Activated CD8-positive, alpha-beta memory T cell treated with anti-CD3 and anti-CD28 coated beads, Interleukin-2, amount 10 ng/mL, durations not matched to agents 7 days and 5 days (primary cell): ENCODE data around the gene GRHPR. TPM values are rescaled to one million over a fixed set of nuclear protein-coding genes. Genes with fewer than 3 reads are reported as not detected.
A peak's percentile ranks its signal among the peaks of the same experiment; 100 is the strongest.

Experiments used
- ATAC-seq: fragments of 150-1000 bp; cut with Tn5 transposase; one replicate; pipeline ENCODE4 v1.10.0; 2021; ENCODE audit warnings: moderate library complexity
- CTCF ChIA-PET: fragments of 350-600 bp; sonication (Branson Sonifier 250); formaldehyde crosslinking; loops from one replicate; lab custom pipeline; 2021; ENCODE audit warnings: antibody characterized with exemption; lab: Charles Lee
- DNase-seq: peaks from one replicate; pipeline ENCODE4 v3.0.0-alpha.2; 2020
- H3K27ac Mint-ChIP-seq: one replicate; pipeline ENCODE4 v1.8.0; 2021; ENCODE audit warnings: mild to moderate bottlenecking, mixed read lengths
- H3K27me3 Mint-ChIP-seq: one replicate; pipeline ENCODE4 v1.8.0; 2021; ENCODE audit warnings: mixed read lengths
- H3K36me3 Mint-ChIP-seq: one replicate; pipeline ENCODE4 v1.8.0; 2021; ENCODE audit warnings: mild to moderate bottlenecking, mixed read lengths
- H3K4me1 Mint-ChIP-seq: one replicate; pipeline ENCODE4 v1.8.0; 2021; ENCODE audit warnings: mixed read lengths
- H3K4me3 Mint-ChIP-seq: one replicate; pipeline ENCODE4 v1.8.0; 2021; ENCODE audit warnings: mild to moderate bottlenecking, moderate library complexity, mixed read lengths
- H3K9me3 Mint-ChIP-seq: one replicate; pipeline ENCODE4 v1.8.0; 2022; ENCODE audit warnings: low read depth, mixed read lengths
- total RNA-seq, 2 experiments: library from RNA; stranded (reverse); gene quantifications; one replicate each; pipeline ENCODE4 v1.2.3, GENCODE V29; 2021

GRHPR gene
- total RNA-seq, 2 experiments from 2014 or later: 59.3 to 65.6 TPM

DNA sequence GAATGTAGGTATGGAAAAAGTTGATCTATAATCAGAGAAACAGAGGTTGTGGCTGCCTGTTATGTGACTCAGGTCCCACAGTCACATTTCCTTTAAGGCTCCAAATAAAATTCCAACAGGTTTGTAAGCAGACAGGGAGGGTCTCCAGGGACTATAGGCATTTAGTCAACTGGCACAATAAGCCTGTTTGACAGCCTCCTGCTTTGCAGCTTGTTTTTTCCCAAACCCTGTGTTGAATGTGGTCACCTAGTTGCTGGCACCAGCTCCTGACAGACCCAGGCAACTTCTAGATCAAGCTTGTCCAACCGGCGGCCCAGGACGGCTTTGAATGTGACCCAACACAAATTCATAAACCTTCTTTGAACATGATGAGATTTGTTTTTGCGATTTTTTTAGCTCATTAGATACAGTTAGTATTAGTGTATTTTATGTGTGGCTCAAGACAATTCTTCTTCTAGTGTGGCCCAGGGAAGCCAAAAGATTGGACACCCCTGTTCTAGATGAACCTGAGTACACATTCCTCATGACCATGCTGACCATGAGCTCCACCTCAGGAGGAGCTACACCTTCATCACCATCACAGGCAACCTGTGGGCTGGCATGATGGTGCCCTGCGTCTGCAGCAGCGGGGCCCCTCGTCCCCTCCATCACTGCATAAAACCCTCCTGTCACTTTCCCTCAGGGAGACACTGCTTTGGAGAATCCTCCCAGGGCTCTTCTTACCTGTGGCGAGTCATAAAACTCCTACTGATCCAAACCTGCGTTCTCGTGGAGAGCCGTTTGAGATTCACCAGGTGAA lies 15.7 kb upstream of the GRHPR start:
- Mint-ChIP-seq H3K27me3 (peaks cover 46% of the 10 kb centered on the region), H3K27ac (no peak overlapping the region), H3K4me3 (no peak overlapping the region), H3K4me1 (peaks cover 30% of the 10 kb centered on the region), H3K9me3 (no peaks in the 10 kb centered on the region), H3K36me3 (no peaks in the 10 kb centered on the region)
- CTCF ChIA-PET: interaction anchor here (0.9 to 1.2 kb wide), 2 partner anchors 17 to 418 kb away, joined by 3 read pairs; no protein-coding TSS in a partner anchor
- DNase-seq (no peak), ATAC-seq (no peak)

DNA sequence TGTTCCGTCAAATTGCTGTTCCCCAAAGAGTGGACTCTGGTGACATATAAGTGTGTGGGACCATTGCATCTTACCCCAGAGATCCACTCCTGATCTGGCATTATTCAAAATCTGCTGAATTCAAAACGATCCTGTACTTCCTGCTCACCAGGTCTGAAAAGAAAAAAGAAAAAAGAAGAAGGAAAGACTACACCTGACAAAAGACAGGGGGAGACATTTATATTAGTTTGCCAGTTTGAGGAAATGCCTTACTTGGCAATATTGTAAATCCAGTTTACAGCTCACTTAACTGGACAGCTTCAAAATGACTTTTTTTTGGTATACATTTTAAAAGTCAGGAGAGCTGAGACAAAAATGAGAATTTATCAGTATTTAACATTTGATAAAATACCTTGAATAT lies 15.0 kb upstream of the GRHPR start:
- no peak for ATAC-seq
- H3K27ac Mint-ChIP-seq: no peak overlapping the region
- H3K27me3 Mint-ChIP-seq: peaks cover 52% of the 10 kb centered on the region
- H3K4me1 Mint-ChIP-seq: peaks cover 36% of the 10 kb centered on the region
- CTCF ChIA-PET: interaction anchor here (0.9 to 1.4 kb wide), 4 partner anchors 11 to 418 kb away, joined by 3 to 4 read pairs (median 3); partner anchors contain the start of gene POLR1E
- no peak for DNase-seq
- H3K4me3 Mint-ChIP-seq: no peak overlapping the region
- no peaks in the 10 kb centered on the region for H3K36me3 Mint-ChIP-seq
- H3K9me3 Mint-ChIP-seq: no peaks in the 10 kb centered on the region

DNA sequence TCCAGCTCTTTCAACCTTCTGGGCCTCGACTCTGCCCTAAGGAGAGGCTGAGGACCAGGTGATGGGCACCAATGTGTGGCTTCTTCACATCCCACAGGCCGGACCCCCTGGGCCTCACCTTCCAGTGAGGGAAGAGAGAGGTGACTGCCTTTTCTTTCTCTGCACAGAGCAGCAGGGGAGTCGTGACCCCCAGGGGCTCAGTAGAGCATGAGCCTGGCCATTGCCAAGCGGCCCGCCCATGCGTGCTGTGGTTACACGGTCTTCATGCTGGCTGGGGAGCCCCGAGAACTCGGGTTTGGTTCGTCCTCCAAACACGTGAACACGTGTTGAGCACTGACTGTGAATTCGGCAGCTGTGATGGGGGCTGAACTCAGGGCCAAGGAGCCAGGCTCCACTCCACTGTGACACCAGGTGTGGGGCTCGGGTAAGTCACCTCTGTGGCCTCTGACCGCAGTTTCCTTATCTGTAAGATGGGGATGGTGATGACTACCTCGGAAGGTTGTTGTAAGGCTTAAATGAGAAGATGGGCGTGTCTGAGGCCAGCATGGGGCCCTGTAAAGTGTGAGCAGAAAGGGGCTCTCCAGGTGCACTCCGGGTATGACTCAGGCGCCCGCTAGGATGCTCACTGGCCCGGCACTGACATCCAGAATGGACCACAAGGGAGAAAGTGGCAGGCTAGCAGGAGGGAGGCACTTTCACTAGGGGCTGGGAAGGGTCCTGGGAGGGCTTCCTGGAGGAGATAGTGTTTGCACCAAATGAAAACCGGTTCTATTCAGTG lies 13.4 kb upstream of the GRHPR start:
- Mint-ChIP-seq H3K9me3 (no peaks in the 10 kb centered on the region), H3K4me3 (no peak overlapping the region), H3K36me3 (no peaks in the 10 kb centered on the region), H3K27me3 (peaks cover 51% of the 10 kb centered on the region), H3K4me1 (peaks cover 37% of the 10 kb centered on the region), H3K27ac (no peak overlapping the region)
- ATAC-seq: peak; percentile 88
- DNase-seq: peak; percentile 91
- CTCF ChIA-PET: interaction anchor here (1.0 to 1.4 kb wide), 2 partner anchors 10 to 554 kb away, joined by 3 read pairs; no protein-coding TSS in a partner anchor

DNA sequence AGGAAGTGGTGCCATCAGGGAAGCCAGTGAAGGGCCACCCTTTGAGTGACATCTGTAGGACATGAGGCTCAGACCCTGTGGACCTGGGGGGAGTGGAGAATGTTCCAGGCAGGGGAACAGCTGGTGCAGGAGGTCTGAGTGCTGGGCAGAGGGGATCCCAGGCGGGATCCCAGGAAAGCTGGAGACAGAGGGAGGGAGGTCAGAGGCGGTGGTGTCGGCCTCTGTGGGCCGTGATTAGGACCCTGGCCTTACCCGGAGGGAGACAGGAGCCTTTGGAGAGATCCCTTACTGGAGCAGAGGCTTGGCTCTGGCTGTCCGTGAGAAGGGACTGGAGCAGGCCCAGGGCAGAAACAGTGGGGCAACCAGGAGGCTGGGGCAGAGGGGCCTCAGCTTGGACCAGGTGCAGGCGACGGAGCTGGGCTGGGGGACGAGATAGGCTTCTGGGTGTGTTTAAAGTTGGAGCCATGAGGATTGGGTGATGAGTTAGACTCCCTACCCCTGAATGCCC lies 12.1 kb upstream of the GRHPR start:
- DNase-seq (no peak), ATAC-seq (no peak)
- H3K27ac Mint-ChIP-seq: no peak overlapping the region
- H3K9me3 Mint-ChIP-seq: no peaks in the 10 kb centered on the region
- H3K4me1 Mint-ChIP-seq: peaks cover 41% of the 10 kb centered on the region
- CTCF ChIA-PET: interaction anchor here (0.6 to 1.9 kb wide), 7 partner anchors 8 to 812 kb away, joined by 3 to 6 read pairs (median 3); no protein-coding TSS in a partner anchor
- H3K36me3 Mint-ChIP-seq: no peaks in the 10 kb centered on the region
- H3K27me3 Mint-ChIP-seq: peaks cover 51% of the 10 kb centered on the region
- no peak overlapping the region for H3K4me3 Mint-ChIP-seq

DNA sequence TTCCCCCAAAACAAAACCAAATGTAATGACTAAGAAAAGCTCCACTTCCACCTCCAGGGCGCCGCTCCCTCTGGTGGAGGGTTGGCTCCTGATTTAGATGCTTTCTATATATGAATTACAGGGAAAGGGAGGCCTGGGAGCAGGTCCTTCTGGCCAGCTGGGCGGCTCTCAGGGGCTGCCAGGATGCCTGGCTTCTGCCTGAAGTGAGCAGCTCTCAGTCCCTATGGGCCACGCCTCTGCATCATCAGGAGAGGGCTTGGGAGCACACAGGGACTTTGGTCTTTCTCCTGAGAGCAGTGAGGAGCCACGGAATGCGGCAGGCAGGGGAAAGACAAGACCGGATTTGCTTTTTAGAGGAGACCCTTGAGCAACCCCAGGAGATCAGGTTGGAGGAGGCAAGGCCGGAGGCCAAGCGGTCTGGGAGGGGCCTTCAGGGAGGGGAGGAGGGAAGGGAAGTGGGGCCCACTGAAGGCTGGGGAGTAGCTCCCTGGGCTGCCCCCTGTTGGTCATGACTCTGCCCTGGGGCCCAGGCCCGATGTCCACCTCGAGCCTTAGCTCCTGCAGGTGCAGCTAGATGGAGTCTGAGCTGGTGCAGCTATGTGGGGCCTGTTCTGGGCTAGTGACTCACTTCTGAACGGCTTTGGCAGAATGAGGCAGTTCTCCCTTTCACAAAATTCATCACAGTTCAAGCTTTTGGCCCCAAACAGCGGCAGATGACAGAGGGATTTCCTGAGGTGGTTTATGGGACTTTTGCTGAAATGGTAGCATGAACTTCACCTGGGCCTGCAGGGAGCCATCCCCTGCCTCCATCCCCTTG lies 11.3 kb upstream of the GRHPR start:
- Mint-ChIP-seq H3K4me3 (no peak overlapping the region), H3K27ac (no peak overlapping the region), H3K9me3 (no peaks in the 10 kb centered on the region), H3K27me3 (peaks cover 48% of the 10 kb centered on the region), H3K36me3 (no peaks in the 10 kb centered on the region), H3K4me1 (peaks cover 42% of the 10 kb centered on the region)
- ATAC-seq: peak; percentile 38
- peak; percentile 68 for DNase-seq
- CTCF ChIA-PET: interaction anchor here (0.6 to 1.9 kb wide), 9 partner anchors 8 to 542 kb away, joined by 3 to 6 read pairs (median 3); partner anchors contain the start of gene ZBTB5

DNA sequence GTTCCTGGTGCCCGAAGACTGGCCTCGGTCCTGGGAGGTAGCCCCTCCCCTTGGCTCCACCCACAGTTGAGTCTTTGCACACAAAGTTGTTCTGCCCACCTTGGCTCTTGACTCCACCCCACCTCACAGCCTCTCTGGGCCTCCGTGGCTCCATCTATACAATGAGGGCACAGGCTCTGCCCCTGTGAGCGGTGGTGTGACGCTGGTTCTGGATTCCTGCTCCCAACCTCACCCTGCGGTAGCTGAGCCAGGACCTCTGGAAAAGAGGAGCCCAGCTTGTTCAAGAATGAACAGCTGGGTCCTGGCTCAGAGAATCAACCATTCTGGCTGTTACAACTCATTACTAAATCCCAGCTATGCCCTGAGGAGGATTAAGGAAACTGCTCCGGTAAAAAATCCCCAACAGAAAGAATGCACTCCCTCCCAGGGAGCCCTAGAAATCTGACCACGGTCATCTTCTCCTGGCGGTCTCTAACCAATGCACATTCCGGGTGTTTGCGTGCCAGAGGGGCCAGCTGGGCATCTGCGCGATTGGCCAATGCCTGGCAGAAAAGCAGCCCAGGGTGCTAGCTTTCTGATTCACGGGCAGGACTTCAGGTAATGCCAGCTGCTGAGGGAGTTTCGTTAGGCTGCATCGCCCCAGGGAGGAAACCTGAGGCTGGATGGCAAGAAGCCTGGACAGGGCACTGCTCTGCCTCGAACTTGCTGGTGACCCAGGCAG lies 9.9 kb upstream of the GRHPR start:
- CTCF ChIA-PET: interaction anchor here (1.4 kb wide), 2 partner anchors 53 to 83 kb away, joined by 3 to 5 read pairs; partner anchors contain the start of gene ZBTB5
- Mint-ChIP-seq H3K27me3 (peaks cover 34% of the 10 kb centered on the region), H3K4me3 (no peak overlapping the region), H3K36me3 (no peaks in the 10 kb centered on the region), H3K9me3 (no peaks in the 10 kb centered on the region), H3K4me1 (peaks cover 42% of the 10 kb centered on the region), H3K27ac (no peak overlapping the region)
- DNase-seq: no peak
- ATAC-seq: no peak

DNA sequence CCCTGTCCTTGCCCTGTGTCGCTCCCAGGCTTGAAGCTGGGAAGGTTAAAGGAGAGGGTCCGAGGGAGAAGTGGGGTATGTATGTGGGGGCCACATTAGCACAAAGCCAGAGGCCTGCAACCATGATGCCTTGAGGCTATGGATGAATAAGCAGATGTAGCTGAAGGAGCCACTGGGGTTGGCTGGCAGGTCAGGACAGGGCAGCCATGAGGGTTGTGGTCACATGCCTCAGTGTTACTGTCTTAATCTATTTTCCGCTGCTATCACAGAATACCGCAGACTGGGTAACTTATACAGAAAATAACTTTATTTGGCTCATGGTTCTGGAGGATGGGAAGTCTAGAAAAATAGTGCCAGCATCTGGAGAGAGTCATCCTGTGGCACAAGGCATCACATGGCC lies 9.2 kb upstream of the GRHPR start:
- Mint-ChIP-seq H3K4me3 (no peak overlapping the region), H3K27ac (no peak overlapping the region), H3K9me3 (no peaks in the 10 kb centered on the region), H3K36me3 (no peaks in the 10 kb centered on the region), H3K4me1 (peaks cover 42% of the 10 kb centered on the region), H3K27me3 (peaks cover 34% of the 10 kb centered on the region)
- DNase-seq: no peak
- ATAC-seq: no peak
- CTCF ChIA-PET: no interaction called here

DNA sequence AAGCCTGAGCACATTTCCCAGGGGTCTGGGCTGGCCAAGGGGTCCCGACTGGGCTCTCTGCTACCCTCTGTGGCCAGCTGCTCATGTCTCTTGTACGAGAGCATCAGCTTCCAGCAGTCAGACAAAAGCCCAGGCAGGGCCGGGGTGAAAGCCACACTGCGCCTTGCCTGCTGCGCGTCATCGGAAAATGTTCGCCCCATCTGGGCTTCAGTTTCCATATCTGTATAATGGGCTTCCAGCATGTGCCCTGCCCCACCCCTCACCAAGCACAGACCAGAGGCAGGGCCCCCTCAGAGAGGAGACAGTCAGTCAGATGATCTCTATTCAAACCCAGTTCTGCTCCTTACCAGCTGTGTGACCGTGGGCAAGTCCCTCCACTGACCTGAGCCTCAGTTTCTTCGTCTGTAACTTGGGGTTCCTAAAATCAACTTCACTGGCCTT lies 8.0 kb upstream of the GRHPR start:
- Mint-ChIP-seq H3K36me3 (no peaks in the 10 kb centered on the region), H3K27ac (no peak overlapping the region), H3K9me3 (no peaks in the 10 kb centered on the region), H3K27me3 (peaks cover 31% of the 10 kb centered on the region), H3K4me1 (peaks cover 34% of the 10 kb centered on the region), H3K4me3 (no peak overlapping the region)
- ATAC-seq (no peak), DNase-seq (no peak)
- CTCF ChIA-PET: interaction anchor here (1.5 to 1.7 kb wide), 2 partner anchors 17 to 103 kb away, joined by 4 to 5 read pairs; no protein-coding TSS in a partner anchor

DNA sequence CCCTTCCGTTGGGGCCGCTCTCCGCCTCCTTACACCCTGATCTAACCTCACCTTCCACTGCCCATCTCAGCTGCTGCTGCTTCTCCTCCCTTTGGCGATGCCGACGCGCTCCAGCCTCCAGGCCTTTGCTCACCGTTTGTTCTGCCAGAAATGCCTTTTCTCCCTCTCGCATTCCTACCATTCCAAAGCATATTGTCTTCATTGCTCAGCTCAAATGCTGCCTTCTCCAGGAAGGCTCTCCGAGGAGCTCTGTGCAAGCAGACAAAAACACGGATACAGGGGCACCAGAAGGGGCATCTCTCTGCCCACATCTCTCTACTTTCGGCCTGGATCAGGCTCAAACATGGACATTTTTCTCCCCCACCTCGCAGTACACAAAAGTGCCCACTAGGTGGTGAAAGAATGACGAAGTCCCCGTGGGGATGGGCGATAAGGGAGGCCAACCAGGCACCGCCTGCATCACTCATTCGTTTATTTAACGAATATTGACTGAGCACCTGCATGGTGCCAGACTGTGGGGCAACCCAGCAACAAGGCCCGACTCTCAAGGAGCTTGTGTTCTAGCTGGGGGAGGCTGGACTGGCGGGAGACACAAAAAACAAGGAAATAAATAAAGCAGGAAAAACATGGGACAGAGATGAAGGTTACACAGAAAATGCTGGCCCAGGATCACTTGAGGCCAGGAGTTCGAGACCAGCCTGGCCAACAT lies 7.3 kb upstream of the GRHPR start:
- CTCF ChIA-PET: interaction anchor here (0.7 to 1.7 kb wide), 7 partner anchors 11 to 177 kb away, joined by 3 to 5 read pairs (median 4); partner anchors contain the start of gene TOMM5
- peaks cover 29% of the 10 kb centered on the region for H3K4me1 Mint-ChIP-seq
- no peaks in the 10 kb centered on the region for H3K9me3 Mint-ChIP-seq
- DNase-seq (peak; percentile 82), ATAC-seq (peak; percentile 75)
- peaks cover 31% of the 10 kb centered on the region for H3K27me3 Mint-ChIP-seq
- no peak overlapping the region for H3K27ac Mint-ChIP-seq
- no peak overlapping the region for H3K4me3 Mint-ChIP-seq
- H3K36me3 Mint-ChIP-seq: no peaks in the 10 kb centered on the region

DNA sequence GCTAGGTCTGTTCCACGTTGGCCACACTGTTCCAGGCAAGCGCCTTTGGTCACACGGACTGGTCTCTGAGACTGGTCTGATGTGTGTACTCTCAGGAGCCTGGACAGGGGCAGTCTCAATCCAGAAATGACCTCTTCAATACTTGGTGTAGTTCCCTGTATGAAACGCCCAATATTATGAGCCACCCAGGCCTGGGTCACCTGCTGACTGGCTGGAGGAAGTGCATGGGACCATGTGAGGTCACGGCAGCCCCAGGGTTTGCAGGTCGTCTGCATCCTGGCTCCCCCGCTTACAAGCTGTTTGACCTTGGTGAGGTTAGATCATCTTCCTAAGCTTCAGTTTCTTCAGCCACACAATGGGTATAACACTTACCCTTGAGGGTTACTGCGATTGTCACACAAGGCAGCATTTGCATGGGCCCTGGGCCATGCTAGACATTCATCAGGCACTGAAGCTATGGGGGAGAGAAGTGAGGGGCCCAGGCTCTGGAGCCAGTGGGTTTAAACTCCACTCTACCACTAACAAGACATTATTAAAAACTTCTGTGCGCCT lies 5.2 kb upstream of the GRHPR start:
- H3K27ac Mint-ChIP-seq: no peak overlapping the region
- DNase-seq (no peak), ATAC-seq (no peak)
- H3K36me3 Mint-ChIP-seq: no peaks in the 10 kb centered on the region
- peaks cover 21% of the 10 kb centered on the region for H3K27me3 Mint-ChIP-seq
- CTCF ChIA-PET: no interaction called here
- no peak overlapping the region for H3K4me3 Mint-ChIP-seq
- H3K4me1 Mint-ChIP-seq: peaks cover 14% of the 10 kb centered on the region
- H3K9me3 Mint-ChIP-seq: no peaks in the 10 kb centered on the region

DNA sequence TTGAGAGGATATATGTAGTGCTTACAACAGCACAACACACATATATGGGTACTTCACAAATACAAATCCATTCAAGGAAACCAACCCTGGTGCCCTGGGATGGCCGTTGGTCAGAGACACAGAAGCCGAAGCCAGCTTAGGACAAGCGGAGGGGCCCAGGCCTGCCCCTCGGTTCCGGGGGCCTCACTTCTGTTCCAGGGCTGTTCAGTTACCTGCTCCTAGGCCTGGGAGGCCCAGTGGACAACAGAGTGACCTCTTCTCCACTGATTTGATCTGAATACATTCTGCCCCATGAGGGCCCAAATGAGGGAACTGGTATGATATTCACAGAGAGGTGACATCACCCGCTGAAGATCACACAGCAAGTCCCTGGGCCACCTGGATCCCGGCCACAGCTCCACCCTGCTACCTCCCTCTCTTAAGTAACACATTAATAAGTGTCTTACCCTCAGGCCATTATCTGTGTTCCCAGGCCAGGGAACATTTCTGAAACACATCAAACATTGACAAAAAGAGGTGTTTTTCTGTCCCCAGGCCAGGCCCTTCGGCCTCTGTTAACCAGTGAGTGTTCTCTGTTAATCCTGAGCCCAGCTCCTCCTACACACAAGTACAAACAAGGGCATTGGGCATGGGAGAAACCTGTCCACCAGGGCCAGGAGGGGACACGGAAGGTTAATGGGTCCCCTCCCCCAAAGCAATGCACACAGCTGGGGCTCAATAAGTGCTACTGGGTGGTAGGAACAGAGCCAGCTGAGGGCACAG lies 4.5 kb upstream of the GRHPR start:
- no peak for ATAC-seq
- Mint-ChIP-seq H3K4me3 (no peak overlapping the region), H3K9me3 (no peaks in the 10 kb centered on the region), H3K4me1 (peaks cover 14% of the 10 kb centered on the region), H3K27me3 (peaks cover 14% of the 10 kb centered on the region), H3K36me3 (no peaks in the 10 kb centered on the region), H3K27ac (no peak overlapping the region)
- no peak for DNase-seq
- CTCF ChIA-PET: interaction anchor here (0.8 to 1.0 kb wide), 2 partner anchors 10 to 45 kb away, joined by 3 read pairs; no protein-coding TSS in a partner anchor
